GM19397 (cell line): Measurements from ENCODE around the gene VIL1.

Experiments used
- ATAC-seq: cut with Tn5 transposase; IDR thresholded peaks from one replicate; pipeline ENCODE4 v1.9.1; 2021; ENCODE audit warnings: mild to moderate bottlenecking, moderate library complexity; ENCODE audit not compliant: unreplicated experiment

The VIL1 gene

GRCh38 chr2:218435003-218435982 lies 16.4 kb downstream of the VIL1 start:
- no peak for ATAC-seq

GRCh38 chr2:218436992-218437391 lies 18.1 kb downstream of the VIL1 start:
- ATAC-seq, result no peak

GRCh38 chr2:218437969-218438368 lies 19.0 kb downstream of the VIL1 start:
- ATAC-seq, result no peak

- ATAC-seq, result no peak
These were observed 19.7 kb downstream of the VIL1 start for GRCh38 chr2:218438596-218438995.

- ATAC-seq, result no peak
These were observed 25.9 kb downstream of the VIL1 start for GRCh38 chr2:218444692-218445357.

GRCh38 chr2:218445602-218446001 lies 26.7 kb downstream of the VIL1 start:
- ATAC-seq, result no peak

- no peak for ATAC-seq
These were observed 27.6 kb downstream of the VIL1 start for GRCh38 chr2:218446547-218446946.

- ATAC-seq, result no peak
These were observed 28.1 kb downstream of the VIL1 start for GRCh38 chr2:218447072-218447471.

GRCh38 chr2:218448934-218449333 lies 30.0 kb downstream of the VIL1 start:
- ATAC-seq, result no peak

- no peak for ATAC-seq
These were observed 33.2 kb downstream of the VIL1 start for GRCh38 chr2:218452079-218452478.

GRCh38 chr2:218456849-218457248 lies 37.9 kb downstream of the VIL1 start:
- ATAC-seq, result no peak

- no peak for ATAC-seq
These were observed 39.7 kb downstream of the VIL1 start for GRCh38 chr2:218458598-218458997.

GRCh38 chr2:218465987-218466633 lies 47.2 kb downstream of the VIL1 start:
- no peak for ATAC-seq

- ATAC-seq, result no peak
These were observed 51.5 kb downstream of the VIL1 start for GRCh38 chr2:218470448-218470847.

- ATAC-seq, result no peak
These were observed 52.1 kb downstream of the VIL1 start for GRCh38 chr2:218471036-218471435.

GRCh38 chr2:218471982-218472381 lies 53.1 kb downstream of the VIL1 start:
- ATAC-seq, result no peak

GRCh38 chr2:218472988-218473387 lies 54.1 kb downstream of the VIL1 start:
- ATAC-seq, result no peak

- no peak for ATAC-seq
These were observed 55.6 kb downstream of the VIL1 start for GRCh38 chr2:218474527-218474926.

GRCh38 chr2:218476676-218477075 lies 57.8 kb downstream of the VIL1 start:
- ATAC-seq, result no peak

- ATAC-seq, result no peak
These were observed 58.3 kb downstream of the VIL1 start for GRCh38 chr2:218477247-218477646.

GRCh38 chr2:218478544-218478943 lies 59.6 kb downstream of the VIL1 start:
- no peak for ATAC-seq

- ATAC-seq, result no peak
These were observed 60.7 kb downstream of the VIL1 start for GRCh38 chr2:218479595-218479994.
